Neural progenitor cell (in vitro differentiated cells): ENCODE results near the gene MBD2.

Source experiments
- CTCF ChIP-seq: fragments of 200-600 bp; sonication (generic); IDR thresholded peaks from 2 replicates; pipeline ENCODE4 v1.5.1; 2017; ENCODE audit warnings: antibody characterized with exemption, mild to moderate bottlenecking
- EZH2 ChIP-seq: fragments of 200-600 bp; sonication (generic); IDR thresholded peaks from 2 replicates; pipeline ENCODE4 v1.6.1; 2017; ENCODE audit warnings: antibody characterized with exemption, mild to moderate bottlenecking, moderate library complexity

DNA sequence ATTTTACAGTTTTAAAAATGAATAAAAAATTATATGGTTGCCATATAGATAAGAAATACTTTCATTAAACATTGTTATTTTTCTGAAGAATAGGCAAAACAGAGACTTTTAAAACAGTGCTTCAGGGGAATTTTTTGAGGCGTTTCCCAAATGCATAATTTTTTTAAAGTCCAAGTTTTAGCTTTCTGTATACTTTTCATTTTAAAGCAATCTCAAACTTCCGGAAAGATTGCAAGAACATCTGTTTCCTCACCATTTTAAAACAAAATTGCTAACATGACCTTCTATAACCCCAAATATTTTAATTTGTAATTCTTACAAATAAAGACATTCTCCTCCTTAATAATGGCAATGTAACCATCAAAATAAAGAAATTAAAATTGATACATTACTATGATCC is 15.1 kb upstream of the MBD2 start:
- TF ChIP-seq CTCF (no peak), EZH2 (no peak)
